Right kidney (tissue), 1 donor: ENCODE data around the gene MTCL1.
"Not testable (repeated sequence)": the region's sequence is repeated elsewhere in the genome, so short reads cannot be mapped to it uniquely, and the experiment has no call there.

Experiments
- DNase-seq: peaks from one replicate; pipeline ENCODE4 v3.0.0-alpha.2; 2016

The MTCL1 gene

DNA sequence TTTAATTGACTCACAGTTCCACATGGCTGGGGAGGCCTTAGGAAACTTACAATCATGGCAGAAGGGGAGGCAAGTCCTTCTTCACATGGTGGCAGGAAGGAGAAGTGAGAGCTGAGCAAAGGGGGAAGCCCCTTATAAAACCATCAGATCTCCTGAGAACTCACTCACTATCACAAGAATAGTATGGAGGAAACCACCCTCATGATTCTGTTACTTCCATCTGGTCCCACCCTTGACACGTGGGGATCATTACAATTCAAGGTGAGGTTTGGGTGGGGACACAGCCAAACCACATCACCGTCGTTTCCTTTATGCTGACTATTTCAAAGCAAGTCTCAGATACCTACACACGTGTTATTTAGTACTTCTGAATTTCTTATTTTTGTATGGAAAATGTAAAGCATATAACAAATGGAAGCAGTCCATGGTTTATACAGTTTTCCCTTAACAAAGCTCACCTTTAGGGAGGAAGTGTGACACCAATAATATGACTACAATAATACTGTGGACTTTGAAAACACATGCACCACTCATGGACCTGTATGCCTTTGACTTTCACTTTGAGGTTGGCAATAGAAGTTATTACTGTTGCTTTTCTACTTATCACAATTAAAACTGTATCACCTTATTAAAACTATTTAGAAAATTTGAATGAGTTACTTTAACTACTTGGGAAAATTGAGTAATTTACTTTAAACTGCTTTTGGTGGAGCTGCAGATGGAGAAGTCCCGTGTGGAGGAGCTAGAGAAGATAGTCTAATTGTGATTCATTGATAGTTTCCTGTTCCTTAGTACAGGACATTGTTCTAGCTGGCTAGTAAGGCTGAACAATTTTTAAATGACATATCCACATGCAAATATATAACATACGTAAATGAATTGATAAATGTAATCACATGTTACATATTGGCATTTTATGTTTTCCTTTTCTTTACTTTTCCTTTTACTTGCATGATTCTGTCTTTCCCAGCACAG is 37.3 kb downstream of the MTCL1 start:
- DNase-seq, result no peak

DNA sequence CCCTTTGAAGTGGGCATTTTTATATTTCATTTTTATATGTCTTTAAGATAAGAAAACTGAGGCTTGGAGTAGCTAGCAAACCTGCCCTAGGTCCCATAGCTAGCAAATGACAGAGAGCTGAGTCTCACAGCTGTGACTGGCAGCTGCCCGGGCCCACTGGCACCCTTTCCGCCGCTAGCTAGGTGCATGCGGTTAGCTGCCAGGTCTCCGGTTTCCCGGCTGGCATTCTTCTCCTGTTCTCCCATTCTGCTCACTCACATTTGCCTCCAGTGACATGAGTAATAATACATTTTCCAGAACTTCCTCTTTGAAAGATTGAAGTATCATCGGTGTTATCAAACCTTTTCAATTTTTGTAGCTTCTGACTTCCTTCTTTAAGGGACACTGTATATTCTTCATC is 38.7 kb downstream of the MTCL1 start:
- no peak for DNase-seq

DNA sequence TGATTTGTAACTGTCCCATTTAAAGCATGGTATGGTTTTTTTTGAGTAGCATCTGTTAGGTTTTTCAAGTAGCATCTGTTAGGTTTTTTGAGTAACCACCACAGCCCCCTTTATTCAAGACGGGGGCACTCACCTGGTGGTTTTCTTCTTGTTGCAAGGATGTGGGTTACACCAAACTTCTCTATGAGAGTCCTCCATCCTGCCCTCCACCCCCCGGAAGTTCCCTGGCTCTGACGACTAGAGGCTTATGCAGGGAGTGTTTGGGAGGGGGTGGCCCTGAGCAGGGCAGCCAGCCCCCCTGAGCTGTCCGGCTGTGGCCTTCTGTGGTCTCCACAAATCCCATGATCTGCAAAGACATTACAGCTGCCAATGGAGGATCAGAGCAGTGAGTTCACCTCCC is 39.3 kb downstream of the MTCL1 start:
- DNase-seq, result no peak

DNA sequence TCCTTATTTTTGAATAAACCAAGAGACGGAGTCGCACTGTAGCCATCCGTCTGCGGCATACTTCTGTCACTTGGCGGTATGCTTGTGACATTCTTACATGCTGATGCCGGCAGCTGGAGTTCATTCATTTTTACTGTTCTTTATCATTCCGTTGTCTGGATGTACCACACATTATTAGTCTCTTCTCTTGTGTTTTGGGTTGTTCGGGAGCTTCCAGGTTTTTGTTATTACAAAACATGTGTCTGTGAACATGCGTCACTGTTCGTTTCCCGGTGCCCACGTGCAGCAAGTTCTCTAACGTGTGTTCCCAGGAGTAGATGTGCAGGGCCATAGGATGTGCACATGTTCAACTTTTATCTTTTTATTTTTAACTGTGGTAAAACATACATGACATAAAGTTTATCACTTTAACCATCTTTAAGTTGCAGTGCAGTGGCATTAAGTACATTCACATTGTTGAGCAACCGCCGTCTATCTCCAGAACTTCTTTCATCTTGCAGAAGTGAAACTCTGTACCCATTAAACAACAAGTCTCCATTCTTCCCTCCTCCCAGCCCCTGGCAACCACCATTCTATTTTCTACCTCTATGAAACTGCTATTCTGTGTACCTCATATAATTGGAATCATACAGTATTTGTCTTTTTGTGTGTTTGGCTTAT is 40.1 kb downstream of the MTCL1 start:
- no peak for DNase-seq

- no peak for DNase-seq
Measured at GRCh38 chr18:8747440-8747937, 42.1 kb downstream of the MTCL1 start.

DNA sequence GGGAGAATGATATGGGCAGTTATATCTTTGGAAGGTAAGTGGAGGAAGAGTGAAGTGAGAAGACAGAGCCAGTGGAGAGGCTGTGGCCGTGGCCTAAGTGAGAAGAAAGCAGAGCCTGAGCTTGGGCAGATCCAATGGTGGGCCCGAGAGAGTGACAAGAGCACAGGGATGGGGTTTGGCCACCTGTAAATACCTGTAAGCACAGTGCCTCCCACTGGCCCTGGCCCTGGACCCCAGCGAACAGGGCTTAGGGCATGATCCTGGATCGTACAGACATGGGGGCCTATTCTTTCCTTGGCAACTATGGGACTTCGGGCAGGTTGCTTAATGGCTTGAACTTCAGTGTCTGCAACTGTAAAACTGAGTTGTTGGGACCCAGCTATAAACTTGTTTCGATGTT is 44.1 kb downstream of the MTCL1 start:
- DNase-seq, result no peak

DNA sequence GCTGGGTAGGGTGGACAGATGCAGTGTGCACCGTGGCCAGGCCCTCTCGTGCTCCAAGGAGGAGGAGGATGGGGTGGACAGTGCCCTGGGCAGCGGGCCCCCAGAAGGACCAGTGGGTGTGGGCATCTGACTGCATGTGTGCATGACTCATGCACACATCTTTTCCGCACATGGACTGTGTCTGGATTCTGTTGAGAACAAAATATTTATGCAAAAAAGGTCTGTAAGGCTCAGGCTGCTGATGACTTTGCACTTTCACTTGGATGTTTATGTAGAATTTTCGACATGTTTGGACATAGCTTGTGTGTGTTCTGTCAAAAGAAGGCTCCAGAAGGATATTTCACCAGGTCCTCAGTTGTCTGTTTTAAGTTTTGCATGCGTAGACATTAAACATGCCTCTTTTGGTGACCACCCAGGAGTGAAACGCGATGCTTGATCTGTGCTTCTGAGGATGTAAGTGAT is 45.6 kb downstream of the MTCL1 start:
- no peak for DNase-seq

DNA sequence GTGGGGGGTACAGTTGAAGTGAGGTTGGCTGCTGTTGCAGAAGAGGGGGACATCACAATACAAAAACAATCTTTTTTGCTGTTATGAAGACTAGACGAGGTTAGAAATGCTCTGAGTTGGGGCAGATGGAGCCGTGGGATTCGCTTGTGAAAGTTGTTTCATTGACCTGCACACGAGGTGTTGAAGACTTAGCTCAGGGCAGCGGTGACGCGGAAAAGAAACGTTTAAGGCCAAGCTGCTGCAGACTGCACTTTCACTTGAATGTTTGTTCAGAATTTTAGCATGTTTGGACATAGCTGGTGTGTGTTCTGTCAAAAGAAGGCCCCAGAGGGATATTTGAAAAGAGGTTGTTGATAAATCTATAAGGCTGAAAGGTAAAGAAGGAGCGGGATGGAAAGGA is 46.3 kb downstream of the MTCL1 start:
- DNase-seq, result no peak

- no peak for DNase-seq
Measured at GRCh38 chr18:8752329-8752728, 47.0 kb downstream of the MTCL1 start.

DNA sequence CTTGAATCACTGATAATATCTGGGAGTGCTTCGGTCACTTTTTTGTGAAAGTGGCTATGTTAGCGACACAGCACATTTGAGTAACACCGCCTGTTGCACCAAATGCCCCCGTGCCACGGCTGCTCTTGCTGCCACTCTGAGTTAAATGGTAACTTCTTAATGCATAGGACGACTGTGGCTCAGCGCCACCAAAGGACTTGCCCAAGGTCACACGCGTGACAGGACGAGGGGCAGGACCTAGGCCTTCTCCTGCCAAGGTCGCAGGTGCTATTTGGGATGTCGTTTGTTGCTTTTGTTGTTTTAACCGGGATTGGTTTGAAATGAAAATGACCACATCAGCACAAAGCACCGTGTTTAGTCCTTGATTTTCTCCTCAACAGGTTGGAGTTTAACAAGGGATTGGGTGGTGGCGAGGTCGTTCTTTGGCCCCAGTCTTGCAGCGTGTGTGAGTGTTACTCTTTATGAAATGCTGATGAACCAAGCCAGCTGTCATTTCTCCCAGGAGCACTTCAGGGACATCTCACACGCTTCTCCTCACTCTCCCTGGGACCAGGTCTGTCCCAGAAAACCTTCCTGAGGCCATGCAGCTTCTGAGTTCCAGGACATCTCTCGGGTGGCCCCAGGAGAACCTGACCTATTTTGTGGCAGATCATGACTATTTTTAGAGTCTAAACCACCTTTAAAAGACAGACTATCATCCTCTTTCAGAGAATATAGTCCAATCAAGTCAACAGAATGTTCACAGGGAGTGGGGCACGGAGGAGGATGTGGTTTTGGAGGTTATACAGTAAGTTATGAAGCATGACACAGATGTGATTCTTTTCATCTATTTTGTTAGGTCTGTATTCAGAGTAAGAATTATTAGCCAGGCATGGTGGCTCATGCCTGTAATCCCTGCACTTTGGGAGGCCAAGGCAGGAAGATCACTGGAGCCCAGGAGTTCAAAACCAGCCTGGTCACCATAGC is 49.9 kb downstream of the MTCL1 start:
- no peak for DNase-seq

- DNase-seq, result no peak
Measured at GRCh38 chr18:8756571-8756970, 51.2 kb downstream of the MTCL1 start.

DNA sequence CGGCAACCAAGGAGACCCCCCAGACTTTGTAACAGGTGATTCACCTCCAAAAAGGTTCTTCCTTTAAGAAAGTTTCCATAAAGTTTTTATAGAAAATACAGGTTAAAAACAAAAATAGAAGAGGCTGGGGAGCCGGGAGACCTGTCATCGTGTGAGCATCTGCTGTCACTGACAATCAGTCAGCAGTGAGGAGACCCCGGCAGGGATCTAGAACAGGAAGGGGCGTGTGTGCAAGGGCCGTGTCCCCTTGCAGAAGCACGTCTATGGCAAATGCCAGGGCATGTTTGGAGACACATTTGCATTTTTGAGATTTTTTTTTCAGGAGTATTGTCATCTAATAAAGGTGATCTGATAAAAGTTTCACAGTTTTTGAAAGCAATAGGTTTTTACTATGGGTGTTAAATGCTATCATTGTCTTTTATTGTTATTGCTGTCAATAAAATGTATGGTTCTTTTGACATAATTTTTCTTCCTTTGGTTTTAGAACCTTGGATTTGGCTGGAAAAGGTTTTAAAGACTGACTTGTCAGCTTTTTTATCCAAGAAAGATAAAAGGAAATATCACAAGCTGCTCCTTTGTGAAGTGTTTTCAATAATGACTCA is 52.1 kb downstream of the MTCL1 start:
- no peak for DNase-seq

DNA sequence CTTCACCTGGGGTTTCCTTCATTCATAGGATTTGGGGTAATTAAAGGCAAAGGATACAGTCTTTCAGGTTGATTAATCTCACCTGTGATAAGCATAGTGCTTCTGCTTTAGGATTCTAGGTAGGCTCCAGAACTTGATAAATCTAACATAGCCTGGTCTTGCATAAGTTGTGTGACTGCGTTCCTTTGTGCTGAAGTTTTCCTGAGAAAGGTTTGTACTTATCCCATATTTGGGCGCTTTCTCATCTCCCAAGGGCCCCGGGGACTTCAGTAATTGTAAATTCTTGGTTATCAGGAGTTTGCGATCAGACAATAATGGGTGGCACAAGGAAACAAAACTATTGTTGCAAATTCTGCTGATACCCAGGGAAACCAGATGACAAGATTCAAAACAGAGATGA is 53.1 kb downstream of the MTCL1 start:
- no peak for DNase-seq

GRCh38 chr18:8760984-8761383 is 55.6 kb downstream of the MTCL1 start:
- DNase-seq, result no peak

DNA sequence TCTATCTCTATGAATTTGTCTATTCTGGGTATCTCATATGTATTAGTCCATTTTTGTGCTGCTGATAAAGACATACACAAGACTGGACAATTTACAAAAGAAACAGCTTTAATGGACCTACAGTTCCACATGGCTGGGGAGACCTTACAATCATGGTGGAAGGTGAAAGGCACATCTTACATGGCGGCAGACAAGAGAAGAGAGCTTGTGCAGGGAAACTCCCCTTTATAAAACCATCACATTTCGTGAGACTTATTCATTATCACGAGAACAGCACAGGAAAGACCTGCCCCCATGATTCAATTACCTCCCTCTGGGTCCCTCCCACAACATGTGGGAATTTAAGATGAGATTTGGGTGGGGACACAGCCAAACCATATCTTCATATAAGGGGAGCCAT is 56.2 kb downstream of the MTCL1 start:
- DNase-seq, result not testable (repeated sequence)

DNA sequence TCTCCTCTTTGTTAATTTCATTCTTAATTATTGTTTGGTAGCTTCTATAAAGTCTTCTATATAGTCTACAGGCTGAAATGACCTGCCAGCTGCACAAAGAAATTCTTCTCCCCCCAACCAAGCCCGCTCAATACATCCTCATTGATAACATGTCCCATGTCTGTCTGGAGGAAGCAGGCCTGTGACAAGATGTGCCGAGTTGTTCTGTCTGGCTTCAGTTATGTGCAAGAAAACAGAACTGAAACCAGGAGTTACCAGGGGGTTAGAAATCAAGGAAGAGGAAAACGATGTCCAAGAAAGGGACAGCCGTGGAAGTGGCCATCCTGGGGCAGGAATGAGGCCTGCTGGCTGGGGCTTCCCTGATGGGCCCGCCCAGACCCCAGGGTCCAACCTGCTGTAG is 57.6 kb downstream of the MTCL1 start:
- no peak for DNase-seq

DNA sequence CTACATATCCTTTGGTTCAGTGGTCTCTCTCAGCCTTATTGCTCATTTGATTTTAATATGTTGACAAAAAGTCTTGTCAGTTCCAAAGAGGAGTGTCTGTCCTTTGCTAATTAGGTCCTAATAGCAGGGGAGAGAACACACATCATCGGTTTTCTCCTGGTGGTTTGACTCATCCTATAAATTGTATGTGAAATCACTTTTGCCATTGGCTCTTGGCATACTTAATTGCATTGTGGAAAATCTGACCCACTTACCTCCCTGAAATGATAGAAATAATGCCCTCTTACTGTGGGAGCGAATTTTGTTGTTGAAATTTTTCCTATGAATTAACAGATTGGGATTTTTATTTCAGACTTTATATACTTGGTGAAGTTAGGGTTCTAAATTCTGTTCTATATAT is 58.3 kb downstream of the MTCL1 start:
- DNase-seq, result no peak

- DNase-seq, result no peak
Measured at GRCh38 chr18:8765783-8766463, 60.6 kb downstream of the MTCL1 start.

GRCh38 chr18:8766559-8767293 is 61.4 kb downstream of the MTCL1 start:
- no peak for DNase-seq

DNA sequence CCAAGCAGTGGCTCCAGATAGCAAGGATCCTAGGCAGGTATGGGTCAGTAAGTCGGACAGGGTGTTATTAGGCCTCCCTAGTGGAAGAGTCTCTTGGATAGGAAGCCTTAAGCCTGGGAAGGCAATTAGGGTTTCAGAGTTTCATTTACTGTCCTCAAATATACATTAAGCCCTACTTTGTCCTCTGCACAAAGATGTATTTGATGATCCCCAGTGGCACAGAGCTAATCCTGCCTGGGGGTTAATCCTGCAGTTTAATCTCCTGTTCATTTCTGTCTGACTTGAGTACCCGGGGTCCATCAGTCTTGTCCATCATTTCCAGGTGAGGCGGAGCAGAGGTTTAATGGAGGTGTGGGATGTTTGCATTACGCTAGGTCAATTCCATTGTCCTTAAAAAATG is 62.0 kb downstream of the MTCL1 start:
- DNase-seq, result no peak
